ENCODE measurements around the gene KLHL29. TPM values are rescaled to one million over a fixed set of nuclear protein-coding genes. Genes with fewer than 3 reads are reported as not detected.

The KLHL29 gene
- total and polyA plus RNA-seq, 4 donors = 0.29 to 2.3 (median 0.68) TPM

GRCh38 chr2:23649819-23650218 is 264.8 kb downstream of the KLHL29 start:
- Histone ChIP-seq H3K4me3 (ENCODE audit: low read depth in 1 of 3, low read length in 3 of 3) (no peak overlapping the region), H3K9ac (ENCODE audit: low read depth in 1 of 2, low read length in 2 of 2) (no peak overlapping the region), H3K9me3 (ENCODE audit: control insufficient read depth in 4 of 4, low read length in 3 of 4) (peaks cover 0 to 5% (median 0%) of the 10 kb centered on the region in 4 donors), H3K36me3 (ENCODE audit: control insufficient read depth in 4 of 4, insufficient read depth in 3 of 4, low read depth in 1 of 4, low read length in 3 of 4) (no peaks in the 10 kb centered on the region), H3K27ac (ENCODE audit: low read depth in 1 of 2, low read length in 2 of 2) (no peak overlapping the region), H3K4me1 (ENCODE audit: control insufficient read depth in 4 of 4, insufficient read depth in 4 of 4, low read length in 3 of 4) (no peaks in the 10 kb centered on the region), H3K27me3 (ENCODE audit: control insufficient read depth in 4 of 4, insufficient read depth in 4 of 4, low read length in 3 of 4) (no peaks in the 10 kb centered on the region)
- no peak for DNase-seq (ENCODE audit: low spot score)
- no peak for TF ChIP-seq REST (IDR thresholded peaks at IDR 0.05)
- no peak for TF ChIP-seq GABPA (IDR thresholded peaks at IDR 0.05 in 1 of 2, conservative IDR thresholded peaks at IDR 0.05 in 1 of 2)
- no peak for TF ChIP-seq HNF4G (IDR thresholded peaks at IDR 0.05)
- no peak for TF ChIP-seq HNF4A (conservative IDR thresholded peaks at IDR 0.05)
- TF ChIP-seq ZBTB33 (IDR thresholded peaks at IDR 0.05) = no peak
- no peak for TF ChIP-seq SP1 (IDR thresholded peaks at IDR 0.05)
- TF ChIP-seq YY1 (IDR thresholded peaks at IDR 0.05) = no peak
- TF ChIP-seq NR2F2 (IDR thresholded peaks at IDR 0.05) = no peak
- no peak for TF ChIP-seq RXRA (IDR thresholded peaks at IDR 0.05)
- TF ChIP-seq TAF1 (conservative IDR thresholded peaks at IDR 0.05) = no peak
- no peak for TF ChIP-seq RAD21 (IDR thresholded peaks at IDR 0.05)
- TF ChIP-seq CTCF (IDR thresholded peaks at IDR 0.05; ENCODE audit: low read depth, low read length, missing input control) = no peak
- TF ChIP-seq FOXA2 (IDR thresholded peaks at IDR 0.05) = no peak
- TF ChIP-seq JUND (IDR thresholded peaks at IDR 0.05) = no peak
- 71% methylated on average over 7 of the region's 7 CpGs for WGBS

- H3K9me3 ChIP-seq (ENCODE audit: control insufficient read depth in 4 of 4, low read length in 3 of 4) = peaks cover 0 to 5% (median 0%) of the 10 kb centered on the region in 4 donors
- no peaks in the 10 kb centered on the region for H3K4me1 ChIP-seq (ENCODE audit: control insufficient read depth in 4 of 4, insufficient read depth in 4 of 4, low read length in 3 of 4)
- H3K4me3 ChIP-seq (ENCODE audit: low read depth in 1 of 3, low read length in 3 of 3) = no peak overlapping the region
- TF ChIP-seq JUND (IDR thresholded peaks at IDR 0.05) = no peak
- no peak overlapping the region for H3K9ac ChIP-seq (ENCODE audit: low read depth in 1 of 2, low read length in 2 of 2)
- no peaks in the 10 kb centered on the region for H3K27me3 ChIP-seq (ENCODE audit: control insufficient read depth in 4 of 4, insufficient read depth in 4 of 4, low read length in 3 of 4)
- WGBS = 73% methylated on average over 10 of the region's 10 CpGs
- no peak overlapping the region for H3K27ac ChIP-seq (ENCODE audit: low read depth in 1 of 2, low read length in 2 of 2)
- no peaks in the 10 kb centered on the region for H3K36me3 ChIP-seq (ENCODE audit: control insufficient read depth in 4 of 4, insufficient read depth in 3 of 4, low read depth in 1 of 4, low read length in 3 of 4)
- no peak for DNase-seq (ENCODE audit: low spot score)
These were observed 266.5 kb downstream of the KLHL29 start for GRCh38 chr2:23651187-23652080.

Measured in liver (tissue), 9 donors.